Measurements from ENCODE around the gene SP8.

GRCh38 chr7:20791538-20792434, 5.1 kb upstream of the SP8 start:
- TF ChIP-seq CTCF (IDR thresholded peaks at IDR 0.05), result no peak
- no peak for TF ChIP-seq POLR2A (IDR thresholded peaks at IDR 0.05)
- TF ChIP-seq EP300 (IDR thresholded peaks at IDR 0.05), result no peak

Data from ovary (tissue), 3 donors.